Endothelial cell of umbilical vein (primary cell): Measurements from ENCODE around the gene PARP6. TPM values are rescaled to one million over a fixed set of nuclear protein-coding genes. Genes with fewer than 3 reads are reported as not detected.

ENCODE experiments used
- BruUV-seq: library from RNA; stranded (reverse); fragments of 400-500 nt; replicated peaks from 2 replicates; lab custom pipeline; 2021; lab: Mats Ljungman, UMichigan
- CTCF ChIA-PET: fragments of 300-600, 350-600 bp; sonication (Branson Sonifier 250); formaldehyde crosslinking; loops from one replicate; lab custom pipeline; 2021; ENCODE audit warnings: antibody characterized with exemption, inconsistent platforms; lab: Charles Lee
- POLR2A ChIA-PET: fragments of 300-600, 350-600 bp; sonication (Branson Sonifier 250); formaldehyde crosslinking; loops from one replicate; lab custom pipeline; 2021; ENCODE audit warnings: antibody characterized with exemption, inconsistent platforms; lab: Charles Lee
- DNase-seq: peaks from one replicate; pipeline ENCODE4 v3.0.0-alpha.2; 2011; ENCODE audit warnings: low read depth, low spot score
- FAIRE-seq: peaks from 2 replicates; lab custom pipeline; 2011; peaks lifted over from hg19 to GRCh38; lab: Jason Lieb, UNC
- H2AFZ ChIP-seq: 2 replicates; pipeline ENCODE4 v1.6.0; 2012; ENCODE audit warnings: low read depth, low read length, control low read depth, inconsistent platforms
- H3K27ac ChIP-seq: 2 replicates; pipeline ENCODE4 v1.5.1; 2011; ENCODE audit warnings: low read depth, mild to moderate bottlenecking, control low read depth, low read length, moderate library complexity; ENCODE audit not compliant: insufficient read depth
- H3K27me3 ChIP-seq, 2 experiments: 2 replicates each; pipeline versions ENCODE4 v1.6.0 to v1.6.1; 2011; ENCODE audit warnings: low read length in 2 of 2, mixed read lengths in 1 of 2; ENCODE audit not compliant: control insufficient read depth in 2 of 2, insufficient read depth in 2 of 2
- H3K36me3 ChIP-seq, 2 experiments: 2 replicates in 1 of 2; 3 replicates in 1 of 2; pipeline ENCODE4 v1.5.1; 2011; ENCODE audit warnings: low read length in 2 of 2, mild to moderate bottlenecking in 1 of 2, moderate library complexity in 1 of 2; ENCODE audit not compliant: control insufficient read depth in 2 of 2, insufficient read depth in 2 of 2; ENCODE audit errors: extremely low read depth in 1 of 2
- H3K4me1 ChIP-seq: 3 replicates; pipeline ENCODE4 v1.5.1; 2011; ENCODE audit warnings: mild to moderate bottlenecking, low read length; ENCODE audit not compliant: control insufficient read depth, insufficient read depth; ENCODE audit errors: extremely low read depth
- H3K4me2 ChIP-seq: 2 replicates; pipeline ENCODE4 v1.6.1; 2011; ENCODE audit warnings: low read length, control low read depth, mixed read lengths; ENCODE audit not compliant: insufficient read depth
- H3K4me3 ChIP-seq, 3 experiments: fragments of 200-600 bp in 1 of 3; sonication (generic), shearing (Covaris generic) in 1 of 3; replicated peaks in 1 of 3; 2 replicates each; pipeline ENCODE4 v1.5.1; 2011 to 2016; ENCODE audit warnings: control low read depth in 3 of 3, low read length in 3 of 3, mild to moderate bottlenecking in 2 of 3, inconsistent platforms in 1 of 3, low read depth in 1 of 3, moderate library complexity in 1 of 3; ENCODE audit not compliant: insufficient read depth in 1 of 3
- H3K79me2 ChIP-seq: 2 replicates; pipeline ENCODE4 v1.6.0; 2012; ENCODE audit warnings: low read length, inconsistent platforms; ENCODE audit not compliant: control insufficient read depth, insufficient read depth
- H3K9ac ChIP-seq: replicated peaks from 2 replicates; pipeline ENCODE3; 2011; ENCODE audit warnings: low read length, control low read depth; ENCODE audit not compliant: insufficient read depth; ENCODE audit errors: extremely low read depth
- H3K9me1 ChIP-seq: replicated peaks from 3 replicates; pipeline ENCODE4 v1.6.0; 2011; ENCODE audit warnings: mild to moderate bottlenecking, low read length; ENCODE audit not compliant: control insufficient read depth, insufficient read depth; ENCODE audit errors: extremely low read depth
- H3K9me3 ChIP-seq: replicated peaks from 2 replicates; pipeline ENCODE4 v1.5.1; 2012; ENCODE audit warnings: low read length, inconsistent platforms; ENCODE audit not compliant: control insufficient read depth, insufficient read depth
- H4K20me1 ChIP-seq: replicated peaks from 2 replicates; pipeline ENCODE3; 2011; ENCODE audit warnings: mild to moderate bottlenecking, low read length; ENCODE audit not compliant: control insufficient read depth, insufficient read depth; ENCODE audit errors: extremely low read depth
- EZH2 ChIP-seq: IDR thresholded peaks from 2 replicates; pipeline ENCODE4 v1.6.1; 2012; ENCODE audit warnings: borderline replicate concordance, low read depth, mild to moderate bottlenecking, moderate library complexity, low read length, inconsistent platforms; ENCODE audit not compliant: severe bottlenecking
- FOS ChIP-seq: IDR thresholded peaks from 2 replicates; pipeline ENCODE4 v1.6.1; 2011; ENCODE audit warnings: mild to moderate bottlenecking, low read length, moderate library complexity, borderline replicate concordance; ENCODE audit not compliant: insufficient read depth
- GATA2 ChIP-seq: IDR thresholded peaks from 2 replicates; pipeline ENCODE4 v1.7.0; 2011; ENCODE audit warnings: low read depth, mild to moderate bottlenecking, moderate library complexity, mixed read lengths, low read length; ENCODE audit not compliant: insufficient read length, insufficient read depth
- JUN ChIP-seq: IDR thresholded peaks from 2 replicates; pipeline ENCODE4 v1.6.1; 2011; ENCODE audit warnings: borderline replicate concordance, low read depth; ENCODE audit not compliant: insufficient read length, insufficient read depth
- MYC ChIP-seq: IDR thresholded peaks from one replicate; pipeline ENCODE4 v1.6.1; 2011; ENCODE audit warnings: mild to moderate bottlenecking, low read depth, low read length
- POLR2A ChIP-seq: IDR thresholded peaks from 2 replicates; pipeline ENCODE4 v1.6.1; 2012; ENCODE audit warnings: low read depth, mild to moderate bottlenecking, control low read depth, low read length
- POLR2AphosphoS5 ChIP-seq: IDR thresholded peaks from 2 replicates; pipeline ENCODE4 v1.6.1; 2012; ENCODE audit warnings: low read depth, mild to moderate bottlenecking, control low read depth, low read length, moderate library complexity; ENCODE audit not compliant: insufficient read depth
- dilution Hi-C: fragments of 300-500 bp; cut with MboI; formaldehyde crosslinking; loops from one replicate; pipeline ENCODE4 v1.15.0; 2019; ENCODE audit warnings: low sequenced_read_pairs; ENCODE audit not compliant: extremely low pct_ligation_motif_present
- intact Hi-C: fragments of 100-400 bp; cut with micrococcal nuclease; formaldehyde crosslinking; loops from one replicate; pipeline ENCODE4 v1.10.0; 2022
- polyA plus RNA-seq, 4 experiments: library from polyadenylated mRNA; depleted of rRNA in 3 of 4; stranded (reverse) in 3 of 4; unstranded in 1 of 4; fragments of >200 nt; gene quantifications; 2 replicates each; pipeline versions ENCODE4 v1.2.1 to v1.2.3, GENCODE V29; 2011 to 2012; ENCODE audit warnings: missing spikeins in 1 of 4
- total RNA-seq: library from RNA; stranded (reverse); gene quantifications from 2 replicates; pipeline ENCODE4 v1.2.3, GENCODE V29; 2021
- TF ChIP-seq, protein P1 (sequence below): IDR thresholded peaks from 2 replicates; pipeline ENCODE4 v1.6.1; 2011; ENCODE audit not compliant: insufficient read depth, insufficient read length
- TF ChIP-seq, protein P2 (sequence below), 2 donors: IDR thresholded peaks; 1 replicate in 1 of 2; 2 replicates in 1 of 2; pipeline ENCODE4 v1.5.1; 2011; ENCODE audit warnings: low read length in 2 of 2, mild to moderate bottlenecking in 2 of 2, moderate library complexity in 2 of 2, control low read depth in 1 of 2, inconsistent platforms in 1 of 2, low read depth in 1 of 2; ENCODE audit not compliant: insufficient read depth in 1 of 2; ENCODE audit errors: extremely low read depth in 1 of 2

Gene PARP6
- total and polyA plus RNA-seq, 2 donors (not counting 3 experiments of a cell fraction or from before 2014, with no cell fraction given): 41.1 to 53.3 TPM

DNA sequence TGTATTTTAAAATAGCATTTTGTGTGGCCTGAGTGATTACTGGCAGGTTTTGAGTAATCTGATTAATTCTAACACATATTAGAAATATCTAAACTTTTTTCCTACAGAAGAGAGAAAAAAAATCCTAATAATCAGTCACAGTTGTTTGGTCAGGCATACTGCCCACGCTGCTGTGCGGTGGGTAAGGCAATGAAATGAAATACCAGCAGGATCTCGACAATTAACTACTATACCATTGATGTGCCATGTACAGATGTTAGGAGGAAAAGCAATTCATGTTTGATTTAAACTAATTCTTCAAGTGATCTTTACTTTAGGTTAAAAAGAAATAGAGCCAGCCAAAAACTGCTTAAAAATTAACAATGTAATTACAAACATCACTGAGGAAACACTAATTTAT is 79.9 kb downstream of the PARP6 start:
- Histone ChIP-seq H3K27me3 (peaks cover 8 to 19% of the 10 kb centered on the region in 2 experiments), H3K4me1 (no peaks in the 10 kb centered on the region), H3K9me1 (no peaks in the 10 kb centered on the region), H3K4me3 (no peak overlapping the region), H3K9me3 (no peaks in the 10 kb centered on the region), H2AFZ (no peak overlapping the region), H3K36me3 (no peaks in the 10 kb centered on the region), H3K9ac (no peak overlapping the region), H3K79me2 (no peaks in the 10 kb centered on the region), H4K20me1 (no peaks in the 10 kb centered on the region), H3K27ac (no peak overlapping the region), H3K4me2 (no peak overlapping the region)
- no TSS peak for BruUV-seq
- no peak for TF ChIP-seq POLR2A
- no peak for TF ChIP-seq EZH2
- TF ChIP-seq, protein P1, sequence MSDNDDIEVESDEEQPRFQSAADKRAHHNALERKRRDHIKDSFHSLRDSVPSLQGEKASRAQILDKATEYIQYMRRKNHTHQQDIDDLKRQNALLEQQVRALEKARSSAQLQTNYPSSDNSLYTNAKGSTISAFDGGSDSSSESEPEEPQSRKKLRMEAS: no peak
- no peak for TF ChIP-seq GATA2
- no peak for TF ChIP-seq MYC
- no peak for TF ChIP-seq FOS
- no peak for TF ChIP-seq POLR2AphosphoS5
- TF ChIP-seq, protein P2, sequence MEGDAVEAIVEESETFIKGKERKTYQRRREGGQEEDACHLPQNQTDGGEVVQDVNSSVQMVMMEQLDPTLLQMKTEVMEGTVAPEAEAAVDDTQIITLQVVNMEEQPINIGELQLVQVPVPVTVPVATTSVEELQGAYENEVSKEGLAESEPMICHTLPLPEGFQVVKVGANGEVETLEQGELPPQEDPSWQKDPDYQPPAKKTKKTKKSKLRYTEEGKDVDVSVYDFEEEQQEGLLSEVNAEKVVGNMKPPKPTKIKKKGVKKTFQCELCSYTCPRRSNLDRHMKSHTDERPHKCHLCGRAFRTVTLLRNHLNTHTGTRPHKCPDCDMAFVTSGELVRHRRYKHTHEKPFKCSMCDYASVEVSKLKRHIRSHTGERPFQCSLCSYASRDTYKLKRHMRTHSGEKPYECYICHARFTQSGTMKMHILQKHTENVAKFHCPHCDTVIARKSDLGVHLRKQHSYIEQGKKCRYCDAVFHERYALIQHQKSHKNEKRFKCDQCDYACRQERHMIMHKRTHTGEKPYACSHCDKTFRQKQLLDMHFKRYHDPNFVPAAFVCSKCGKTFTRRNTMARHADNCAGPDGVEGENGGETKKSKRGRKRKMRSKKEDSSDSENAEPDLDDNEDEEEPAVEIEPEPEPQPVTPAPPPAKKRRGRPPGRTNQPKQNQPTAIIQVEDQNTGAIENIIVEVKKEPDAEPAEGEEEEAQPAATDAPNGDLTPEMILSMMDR (IDR thresholded peaks at IDR 0.05; ENCODE audit: extremely low read depth in 1 of 2, insufficient read depth in 1 of 2, low read depth in 1 of 2, low read length in 2 of 2): no peak
- TF ChIP-seq JUN: no peak
- FAIRE-seq: no peak
- dilution Hi-C loops (no loop called here), intact Hi-C loops (no loop called here)
- no peak for DNase-seq
- POLR2A ChIA-PET: no interaction called here
- CTCF ChIA-PET: no interaction called here

Other genes with a start within 250 kb of the PARP6 start
- 30.3 and 30.6 TPM in 2 replicates for gene MYO9A, start 154.4 kb downstream of the PARP6 start, total RNA-seq
- gene MYO9A, start 154.4 kb downstream of the PARP6 start, polyA plus RNA-seq: 5.7 and 6.4 TPM in 2 replicates
- 1.3 and 1.4 TPM in 2 replicates for gene SENP8, start 154.2 kb downstream of the PARP6 start, total RNA-seq
- gene SENP8, start 154.2 kb downstream of the PARP6 start, polyA plus RNA-seq: 0.91 and 1.6 TPM in 2 replicates
- 0.23 and 0.29 TPM in 2 replicates for gene GRAMD2A, start 74.8 kb downstream of the PARP6 start, total RNA-seq
- 0.08 and 0.22 TPM in 2 replicates for gene GRAMD2A, start 74.8 kb downstream of the PARP6 start, polyA plus RNA-seq
- gene PKM, start 41.4 kb downstream of the PARP6 start, total RNA-seq: 932 and 968 TPM in 2 replicates
- gene PKM, start 41.4 kb downstream of the PARP6 start, polyA plus RNA-seq: 613 and 689 TPM in 2 replicates
- 0.30 TPM in 1 of 2 replicates, not detected in the other for gene CELF6, start 47.6 kb upstream of the PARP6 start, total RNA-seq
- gene CELF6, start 47.6 kb upstream of the PARP6 start, polyA plus RNA-seq: 0.17 and 0.22 TPM in 2 replicates
- gene HEXA, start 103.5 kb upstream of the PARP6 start, total RNA-seq: 100 and 108 TPM in 2 replicates
- 189 and 212 TPM in 2 replicates for gene HEXA, start 103.5 kb upstream of the PARP6 start, polyA plus RNA-seq
- not detected in 2 replicates for gene TMEM202, start 125.8 kb upstream of the PARP6 start, total RNA-seq
- not detected in 2 replicates for gene TMEM202, start 125.8 kb upstream of the PARP6 start, polyA plus RNA-seq
- gene ARIH1, start 201.8 kb upstream of the PARP6 start, total RNA-seq: 137 and 144 TPM in 2 replicates
- 22.0 and 25.1 TPM in 2 replicates for gene ARIH1, start 201.8 kb upstream of the PARP6 start, polyA plus RNA-seq